A204.1 (cell line): ENCODE results near the gene TRPV4.

ENCODE experiments used
- FAIRE-seq: peaks from 2 replicates; lab custom pipeline; 2012; peaks lifted over from hg19 to GRCh38; lab: Jason Lieb, UNC

Gene TRPV4

DNA sequence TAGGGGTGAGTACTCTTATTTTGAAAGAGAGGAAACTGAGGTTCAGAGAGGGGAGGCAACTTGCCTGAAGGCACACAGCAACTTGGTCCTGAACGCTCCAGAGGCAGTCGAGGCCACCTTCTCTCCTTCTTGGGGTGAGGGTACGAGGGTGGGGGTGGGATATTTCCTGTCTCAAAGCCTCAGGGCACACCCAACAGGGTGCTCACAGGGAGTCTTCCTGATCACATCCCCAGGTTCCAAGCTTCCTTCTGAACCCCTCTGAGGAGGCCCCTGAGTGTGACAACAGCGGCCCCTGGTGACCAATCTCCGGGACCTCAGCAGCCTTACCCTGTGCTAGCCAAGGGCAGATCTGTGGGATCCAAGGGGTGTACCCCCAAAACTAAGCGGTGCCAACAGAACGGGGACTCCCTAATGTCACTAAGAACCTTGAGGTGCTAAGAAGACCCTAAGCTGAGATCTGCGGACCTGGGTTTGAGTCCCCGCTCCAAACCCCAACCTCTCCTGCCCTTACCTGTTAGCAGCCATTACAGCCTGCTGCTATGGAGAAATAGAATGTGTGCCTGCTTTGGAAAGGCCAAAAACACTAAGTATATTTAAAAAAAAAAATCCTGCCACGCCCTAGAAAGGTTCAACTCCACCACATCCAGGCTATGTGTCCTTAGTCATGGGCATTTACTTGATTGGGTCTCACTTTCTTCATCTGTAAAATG is 57.9 kb downstream of the TRPV4 start:
- no peak for FAIRE-seq

DNA sequence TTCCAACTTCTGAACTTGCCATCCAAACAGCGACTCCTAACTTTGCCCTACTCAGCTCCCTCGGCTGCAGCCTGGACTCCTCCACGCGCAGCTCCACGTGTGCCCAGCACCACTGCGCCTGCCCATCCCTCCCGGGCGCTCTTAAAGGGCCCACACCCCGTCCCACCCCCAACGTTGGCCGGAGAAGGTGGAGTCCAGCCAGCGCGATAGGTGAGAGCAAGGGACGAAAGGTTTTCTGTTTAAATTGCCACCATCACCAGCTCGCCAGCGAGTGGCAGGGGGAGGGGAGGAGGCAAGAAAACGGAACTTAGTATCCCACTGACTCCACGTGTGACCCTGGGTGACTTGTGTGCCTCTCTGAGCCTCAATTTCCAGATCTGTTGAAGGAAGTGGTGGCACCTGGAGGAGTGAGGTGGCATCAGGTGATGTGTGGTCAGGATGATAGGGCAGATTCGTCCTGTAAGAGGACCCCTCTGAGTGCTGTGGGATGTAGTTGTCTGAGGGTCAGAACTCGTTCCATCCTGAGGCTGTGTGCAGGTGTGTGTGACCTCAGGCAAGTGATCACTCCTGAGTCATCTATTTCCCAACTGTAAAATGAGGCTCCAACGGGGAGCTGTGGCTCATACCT is 59.7 kb downstream of the TRPV4 start:
- FAIRE-seq: no peak

GRCh38 chr12:109772622-109773321 is 60.4 kb downstream of the TRPV4 start:
- FAIRE-seq: no peak

GRCh38 chr12:109771746-109772621 is 61.2 kb downstream of the TRPV4 start:
- no peak for FAIRE-seq

DNA sequence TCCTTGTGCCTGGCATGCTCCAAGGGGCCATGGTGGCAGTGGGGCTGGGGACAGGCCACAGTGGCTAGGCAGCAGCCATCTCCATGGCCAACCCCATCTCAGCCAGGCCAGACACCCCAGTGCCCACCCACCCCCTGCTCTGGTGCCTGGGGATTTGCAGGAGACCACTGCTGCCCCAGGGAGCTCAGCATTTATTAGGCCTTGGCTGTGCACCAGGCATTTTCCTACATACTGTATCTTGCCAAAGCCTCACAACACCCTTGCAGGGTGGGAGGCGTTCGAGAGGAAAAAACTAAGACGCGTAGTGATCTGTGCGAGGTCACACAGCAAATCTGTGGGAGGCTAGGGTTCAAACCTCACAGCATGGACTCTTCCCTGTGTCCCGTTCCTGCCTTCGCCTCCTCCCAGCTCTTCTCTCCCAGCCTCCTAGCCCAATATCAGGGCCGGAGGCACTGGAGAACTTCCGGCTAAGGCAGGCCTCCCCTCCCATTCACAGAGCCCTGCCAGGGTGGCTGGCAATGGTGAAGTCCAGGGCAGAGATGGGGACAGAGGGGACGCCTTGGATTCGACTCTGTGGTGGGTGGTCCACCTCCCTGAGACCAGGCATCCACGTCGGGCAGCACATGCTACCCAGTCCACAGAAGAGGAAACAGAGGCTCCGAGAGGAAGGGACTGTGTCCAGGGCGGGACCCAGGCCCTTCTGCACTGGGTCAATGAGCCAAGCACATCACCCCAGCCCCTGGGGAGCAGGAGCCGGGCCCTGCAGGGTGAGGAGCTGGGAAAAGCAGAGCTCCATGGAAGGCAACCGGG is 62.1 kb downstream of the TRPV4 start:
- no peak for FAIRE-seq

- no peak for FAIRE-seq
Observed at GRCh38 chr12:109770104-109770860, 62.9 kb downstream of the TRPV4 start.

DNA sequence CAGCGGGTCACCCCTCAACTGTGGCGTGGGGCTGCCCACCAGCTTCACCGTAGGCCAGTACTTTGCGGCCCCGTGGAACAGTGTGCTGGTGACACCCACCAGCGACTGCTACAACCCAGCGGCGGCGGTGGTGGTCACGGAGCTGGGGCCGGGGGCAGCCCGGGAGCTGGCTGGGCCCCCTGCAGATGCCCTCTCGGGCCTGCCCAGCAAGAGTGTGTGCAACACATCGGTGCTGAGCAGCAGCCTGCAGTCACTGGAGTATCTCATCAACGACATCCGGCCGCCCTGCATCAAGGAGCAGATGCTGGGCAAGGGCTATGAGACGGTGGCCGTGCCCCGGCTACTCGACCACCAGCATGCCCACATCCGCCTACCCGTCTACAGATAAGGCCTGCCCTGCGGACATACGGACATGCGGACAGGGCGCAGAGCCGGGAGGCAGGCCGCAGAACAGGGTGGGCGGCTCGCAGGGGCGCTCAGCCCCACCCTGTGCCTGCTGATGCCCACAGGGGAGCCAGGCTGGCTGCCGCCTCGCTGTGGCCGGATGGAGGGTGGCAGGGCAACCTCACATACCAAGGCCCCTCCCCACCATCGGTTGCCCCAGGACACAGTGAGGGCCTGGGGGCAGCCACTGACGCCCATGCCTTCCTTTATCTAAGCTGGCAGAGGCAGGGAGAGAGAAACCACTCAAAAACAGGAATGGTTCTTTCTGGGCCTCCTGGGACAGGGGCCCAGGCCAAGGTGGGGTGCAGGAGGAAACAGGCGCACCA is 64.1 kb downstream of the TRPV4 start:
- FAIRE-seq: no peak

GRCh38 chr12:109767991-109768900 is 65.0 kb downstream of the TRPV4 start:
- no peak for FAIRE-seq

GRCh38 chr12:109767456-109767855 is 65.7 kb downstream of the TRPV4 start:
- FAIRE-seq: no peak

DNA sequence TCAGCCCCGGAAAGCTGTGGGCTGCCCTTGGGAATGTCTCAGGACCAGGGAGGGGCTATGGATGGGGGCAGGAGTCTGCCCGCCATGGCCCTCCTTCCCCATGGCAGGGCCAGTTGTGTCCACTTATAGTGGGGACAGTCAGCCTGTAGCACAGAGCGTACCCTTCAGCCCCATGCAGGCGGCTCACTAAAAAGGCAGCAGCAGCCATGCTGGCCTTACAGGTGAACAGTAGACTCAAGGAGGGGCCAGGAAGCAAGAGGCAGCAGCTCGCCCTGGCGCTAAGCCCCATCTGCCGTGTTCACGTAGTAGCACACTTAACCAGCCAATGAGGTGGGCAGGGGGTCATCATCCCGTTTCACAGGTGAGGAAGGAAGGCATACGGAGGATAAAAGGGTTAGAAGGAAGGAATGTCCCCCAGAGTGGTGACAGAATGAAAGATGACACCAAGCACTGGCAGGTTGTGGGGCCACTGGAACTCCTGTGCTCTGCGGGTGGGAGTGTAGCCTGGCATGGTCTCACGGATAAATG is 66.9 kb downstream of the TRPV4 start:
- no peak for FAIRE-seq

DNA sequence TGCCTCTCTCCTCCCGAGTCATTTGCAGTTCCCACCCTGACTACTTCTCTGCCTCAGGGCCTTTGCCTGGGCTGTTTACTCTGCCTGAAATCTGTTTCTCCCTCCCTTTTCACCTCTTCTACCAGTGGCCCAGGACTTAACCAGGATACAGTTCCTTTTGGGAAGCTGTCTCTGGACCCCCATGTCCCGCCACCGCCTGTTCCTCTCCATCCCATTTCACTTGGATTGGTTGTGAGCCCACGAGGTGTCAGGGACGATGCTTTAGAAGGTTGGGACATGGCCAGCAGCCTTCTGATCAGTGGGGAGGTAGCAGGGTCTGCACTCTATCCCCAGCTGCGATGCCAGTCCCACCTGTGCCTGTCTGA is 67.8 kb downstream of the TRPV4 start:
- no peak for FAIRE-seq

- FAIRE-seq: no peak
Observed at GRCh38 chr12:109764776-109765445, 68.3 kb downstream of the TRPV4 start.

DNA sequence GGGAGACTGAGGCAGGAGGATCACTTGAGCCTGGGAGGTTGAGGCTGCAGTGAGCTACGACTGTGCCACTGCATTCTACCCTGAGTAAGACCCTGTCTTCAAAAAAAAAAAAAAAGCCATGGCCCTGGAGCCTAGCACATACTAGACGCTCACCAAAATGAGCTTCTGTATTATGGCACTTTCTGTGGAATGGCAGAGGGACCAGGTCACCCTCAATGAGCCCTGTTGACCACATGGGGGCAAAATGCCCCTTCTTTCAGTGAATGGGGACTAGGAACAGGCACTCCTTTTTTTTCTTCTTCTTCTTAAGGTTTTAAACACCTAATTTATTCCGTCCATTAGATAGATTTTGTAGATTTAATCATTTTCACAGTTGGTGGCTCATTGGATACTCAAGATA is 69.1 kb downstream of the TRPV4 start:
- no peak for FAIRE-seq

- FAIRE-seq: no peak
Observed at GRCh38 chr12:109763201-109763841, 69.9 kb downstream of the TRPV4 start.

DNA sequence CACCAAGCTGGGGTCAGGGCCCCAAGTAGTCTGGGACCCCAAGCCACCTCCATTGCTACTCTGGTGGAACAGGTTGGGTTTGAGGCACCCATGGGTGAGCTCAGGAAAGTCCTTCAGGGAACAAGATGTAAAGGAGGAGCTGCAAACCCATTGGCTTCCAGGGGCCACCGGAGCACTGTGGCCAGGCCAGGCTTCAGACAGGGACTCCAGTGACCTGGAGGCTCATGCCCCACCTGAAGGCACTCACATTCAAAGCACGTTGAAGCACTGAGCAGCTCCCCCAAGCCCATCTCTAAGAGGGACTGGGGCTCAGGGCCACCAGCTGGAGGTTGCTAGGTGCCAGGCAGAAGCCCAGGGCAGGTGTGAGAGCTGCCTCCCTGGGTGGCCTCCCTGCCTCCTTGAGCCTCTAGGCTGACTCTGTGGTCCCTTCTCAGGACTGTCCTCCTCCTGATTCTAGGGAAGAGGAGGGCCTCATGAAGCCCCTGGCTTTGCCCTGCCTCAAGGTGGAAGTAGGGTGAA is 70.5 kb downstream of the TRPV4 start:
- FAIRE-seq: no peak

- no peak for FAIRE-seq
Observed at GRCh38 chr12:109762071-109762672, 71.0 kb downstream of the TRPV4 start.
